ENCODE data around the gene LBHD2. TPM values are rescaled to one million over a fixed set of nuclear protein-coding genes. Genes with fewer than 3 reads are reported as not detected.

The LBHD2 gene
- total and polyA plus RNA-seq, 2 donors (not counting 1 experiment from before 2014, with no cell fraction given): not detected

DNA sequence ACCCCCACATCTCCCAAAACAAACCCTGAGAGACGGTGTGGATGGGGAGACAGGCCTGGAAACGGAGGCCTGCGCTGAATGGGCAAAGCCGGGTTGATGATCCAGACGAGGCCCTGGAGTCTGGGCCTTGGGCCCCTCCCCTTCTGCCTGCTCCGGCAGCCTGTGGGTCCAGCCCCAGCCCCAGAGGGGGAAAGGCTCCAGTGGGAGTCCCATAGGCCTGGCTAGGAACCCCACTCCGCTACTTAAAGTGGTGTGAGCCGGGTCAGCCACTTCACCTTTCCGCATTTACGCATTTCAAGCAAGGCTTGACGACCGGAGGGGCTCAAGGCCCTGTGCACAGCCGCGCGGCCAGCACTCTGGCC is 38.6 kb downstream of the LBHD2 start:
- Histone ChIP-seq H3K27me3 (replicated peaks in 1 of 4; ENCODE audit: control extremely low read depth in 1 of 4, control insufficient read depth in 3 of 4, insufficient read depth in 4 of 4, low read length in 3 of 4) (peaks cover 0 to 36% (median 17%) of the 10 kb centered on the region in 4 experiments), H2AFZ (ENCODE audit: insufficient read depth, low read depth, low read length, poor library complexity, severe bottlenecking) (peak overlapping the region; percentile 49), H3K9ac (ENCODE audit: low read length) (peak overlapping the region; percentile 54), H3K9me3 (ENCODE audit: control extremely low read depth in 1 of 3, control insufficient read depth in 2 of 3, insufficient read depth in 1 of 3, low read length in 2 of 3) (peaks cover 0 to 18% (median 0%) of the 10 kb centered on the region in 3 donors), H3K4me1 (ENCODE audit: control insufficient read depth in 2 of 2, insufficient read depth in 2 of 2, low read length in 2 of 2) (peaks cover 23% of the 10 kb centered on the region in 2 donors), H4K20me1 (ENCODE audit: control insufficient read depth, insufficient read depth, low read length, poor library complexity, severe bottlenecking) (no peaks in the 10 kb centered on the region), H3K4me3 (ENCODE audit: control extremely low read depth in 1 of 5, extremely low read depth in 1 of 5, insufficient read depth in 1 of 5, low read depth in 2 of 5, low read length in 4 of 5) (peak overlapping the region in 3 of 5 experiments; percentile 44 to 48 (median 46)), H3K36me3 (replicated peaks in 1 of 2; ENCODE audit: control extremely low read depth in 1 of 2, control insufficient read depth in 1 of 2, extremely low read depth in 1 of 2, insufficient read depth in 2 of 2, low read length in 1 of 2) (no peaks in the 10 kb centered on the region), H3K27ac (ENCODE audit: low read length in 2 of 2) (no peak overlapping the region), H3K4me2 (replicated peaks; ENCODE audit: low read depth, low read length, poor library complexity, severe bottlenecking) (peak overlapping the region; percentile 85), H3K79me2 (ENCODE audit: control insufficient read depth, insufficient read depth, low read length) (no peaks in the 10 kb centered on the region)
- ATAC-seq (ENCODE audit: low read depth) (no peak), DNase-seq (peak; percentile 40)
- H3K4me3 Mint-ChIP-seq: peak overlapping the region; percentile 66
- no peaks in the 10 kb centered on the region for H3K9me3 Mint-ChIP-seq (ENCODE audit: insufficient read depth)
- POLR2A ChIA-PET: no interaction called here
- WGBS (ENCODE audit: insufficient coverage): 12% methylated on average over 14 of the region's 15 CpGs
- CTCF ChIA-PET: interaction anchor here (1.9 kb wide), 1 partner anchor 18 kb away, joined by 6 read pairs; no protein-coding TSS in a partner anchor
- H3K27ac Mint-ChIP-seq: no peak overlapping the region
- peaks cover 13% of the 10 kb centered on the region for H3K27me3 Mint-ChIP-seq
- peaks cover 15% of the 10 kb centered on the region for H3K4me1 Mint-ChIP-seq
- intact Hi-C loops (cut with micrococcal nuclease): no loop called here
- TF ChIP-seq, protein P1, sequence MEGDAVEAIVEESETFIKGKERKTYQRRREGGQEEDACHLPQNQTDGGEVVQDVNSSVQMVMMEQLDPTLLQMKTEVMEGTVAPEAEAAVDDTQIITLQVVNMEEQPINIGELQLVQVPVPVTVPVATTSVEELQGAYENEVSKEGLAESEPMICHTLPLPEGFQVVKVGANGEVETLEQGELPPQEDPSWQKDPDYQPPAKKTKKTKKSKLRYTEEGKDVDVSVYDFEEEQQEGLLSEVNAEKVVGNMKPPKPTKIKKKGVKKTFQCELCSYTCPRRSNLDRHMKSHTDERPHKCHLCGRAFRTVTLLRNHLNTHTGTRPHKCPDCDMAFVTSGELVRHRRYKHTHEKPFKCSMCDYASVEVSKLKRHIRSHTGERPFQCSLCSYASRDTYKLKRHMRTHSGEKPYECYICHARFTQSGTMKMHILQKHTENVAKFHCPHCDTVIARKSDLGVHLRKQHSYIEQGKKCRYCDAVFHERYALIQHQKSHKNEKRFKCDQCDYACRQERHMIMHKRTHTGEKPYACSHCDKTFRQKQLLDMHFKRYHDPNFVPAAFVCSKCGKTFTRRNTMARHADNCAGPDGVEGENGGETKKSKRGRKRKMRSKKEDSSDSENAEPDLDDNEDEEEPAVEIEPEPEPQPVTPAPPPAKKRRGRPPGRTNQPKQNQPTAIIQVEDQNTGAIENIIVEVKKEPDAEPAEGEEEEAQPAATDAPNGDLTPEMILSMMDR (IDR thresholded peaks at IDR 0.05): no peak
- TF ChIP-seq EZH2 (IDR thresholded peaks at IDR 0.05; ENCODE audit: borderline replicate concordance, insufficient read depth, low read depth, low read length, poor library complexity, severe bottlenecking): no peak

DNA sequence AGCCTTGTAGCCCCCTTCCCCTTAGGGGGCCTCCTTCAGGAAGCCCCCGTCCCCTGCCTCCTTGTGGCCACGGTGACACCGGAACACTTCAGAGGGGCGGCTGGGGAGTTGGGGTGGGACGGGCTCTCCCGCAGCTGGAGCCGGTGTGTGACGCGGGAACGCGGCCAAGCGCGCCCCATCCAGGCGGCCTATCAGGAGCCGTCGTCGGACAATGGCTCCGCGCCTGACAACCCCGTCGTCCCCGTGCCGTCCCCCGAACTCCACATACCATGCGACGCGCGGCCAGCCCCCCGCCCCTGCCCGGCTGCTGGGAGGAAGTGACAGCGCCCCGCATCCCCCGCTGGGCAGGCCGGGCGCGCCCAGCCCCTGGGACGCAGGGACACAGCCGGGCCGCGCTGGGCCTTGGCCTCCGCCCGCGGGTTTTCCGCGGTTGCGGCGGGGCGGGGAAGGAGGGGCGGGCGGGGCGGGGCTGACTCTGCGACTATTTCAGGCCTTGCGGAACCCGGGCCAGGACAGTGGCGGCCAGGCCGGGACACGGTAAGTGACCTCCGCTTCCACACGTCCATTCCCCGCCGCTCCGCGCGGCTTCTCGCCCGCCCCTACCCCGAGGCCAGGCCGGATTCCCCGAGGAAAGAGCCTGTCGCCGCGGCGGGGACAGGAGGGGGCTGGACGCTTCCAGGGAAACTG is 39.1 kb downstream of the LBHD2 start, which contains the start of gene TNFAIP2:
TNFAIP2 (plus strand) TSS at position 515 of the 687 bp plus-strand sequence. CDS start 2,997 bp downstream, outside the sequence.
- Histone ChIP-seq H4K20me1 (ENCODE audit: control insufficient read depth, insufficient read depth, low read length, poor library complexity, severe bottlenecking) (no peaks in the 10 kb centered on the region), H3K36me3 (replicated peaks in 1 of 2; ENCODE audit: control extremely low read depth in 1 of 2, control insufficient read depth in 1 of 2, extremely low read depth in 1 of 2, insufficient read depth in 2 of 2, low read length in 1 of 2) (no peaks in the 10 kb centered on the region), H3K4me1 (ENCODE audit: control insufficient read depth in 2 of 2, insufficient read depth in 2 of 2, low read length in 2 of 2) (peaks cover 23% of the 10 kb centered on the region in 2 donors), H3K4me2 (replicated peaks; ENCODE audit: low read depth, low read length, poor library complexity, severe bottlenecking) (peak within 1 kb of the TSS; percentile 85), H3K9ac (ENCODE audit: low read length) (peak within 1 kb of the TSS; percentile 54), H3K27me3 (replicated peaks in 1 of 4; ENCODE audit: control extremely low read depth in 1 of 4, control insufficient read depth in 3 of 4, insufficient read depth in 4 of 4, low read length in 3 of 4) (peaks cover 0 to 36% (median 17%) of the 10 kb centered on the region in 4 experiments), H3K9me3 (ENCODE audit: control extremely low read depth in 1 of 3, control insufficient read depth in 2 of 3, insufficient read depth in 1 of 3, low read length in 2 of 3) (peaks cover 0 to 18% (median 0%) of the 10 kb centered on the region in 3 donors), H3K79me2 (ENCODE audit: control insufficient read depth, insufficient read depth, low read length) (no peaks in the 10 kb centered on the region), H2AFZ (ENCODE audit: insufficient read depth, low read depth, low read length, poor library complexity, severe bottlenecking) (peak within 1 kb of the TSS; percentile 49), H3K4me3 (ENCODE audit: control extremely low read depth in 1 of 5, extremely low read depth in 1 of 5, insufficient read depth in 1 of 5, low read depth in 2 of 5, low read length in 4 of 5) (peak within 1 kb of the TSS in 4 of 5 experiments; percentile 21 to 55 (median 46)), H3K27ac (ENCODE audit: low read length in 2 of 2) (no peak within 1 kb of the TSS)
- ATAC-seq (ENCODE audit: low read depth) (peak; percentile 42), DNase-seq (peak; percentile 51)
- intact Hi-C loops (cut with micrococcal nuclease): no loop called here
- Mint-ChIP-seq H3K9me3 (ENCODE audit: insufficient read depth) (no peaks in the 10 kb centered on the region), H3K4me1 (peaks cover 15% of the 10 kb centered on the region), H3K27ac (no peak within 1 kb of the TSS), H3K27me3 (peaks cover 13% of the 10 kb centered on the region), H3K4me3 (peak within 1 kb of the TSS; percentile 66)
- no peak for TF ChIP-seq EZH2 (IDR thresholded peaks at IDR 0.05; ENCODE audit: borderline replicate concordance, insufficient read depth, low read depth, low read length, poor library complexity, severe bottlenecking)
- TF ChIP-seq, protein P1 (IDR thresholded peaks at IDR 0.05): no peak
- POLR2A ChIA-PET: no interaction called here
- CTCF ChIA-PET: interaction anchor here (1.9 kb wide), 1 partner anchor 18 kb away, joined by 6 read pairs; no protein-coding TSS in a partner anchor
- WGBS (ENCODE audit: insufficient coverage): 1% methylated on average over 74 of the region's 74 CpGs
